Lung (tissue), 16 donors: ENCODE measurements around the gene C4A. TPM values are rescaled to one million over a fixed set of nuclear protein-coding genes. Genes with fewer than 3 reads are reported as not detected.
"Not testable (repeated sequence)": the region's sequence is repeated elsewhere in the genome, so short reads cannot be mapped to it uniquely, and the experiment has no call there.

Experiments used
- ATAC-seq: fragments of 200-7000 bp; cut with Tn5 transposase; one replicate; pipeline ENCODE4 v1.9.1; 2020; ENCODE audit warnings: moderate number of reproducible peaks; ENCODE audit not compliant: insufficient read depth, low FRiP score
- DNase-seq, 3 donors: peaks; one replicate each; pipeline ENCODE4 v3.0.0-alpha.2; 2013 to 2017
- H3K27ac ChIP-seq, 2 donors: one replicate each; pipeline ENCODE4 v1.5.1; 2013; ENCODE audit warnings: mild to moderate bottlenecking in 2 of 2, moderate library complexity in 2 of 2, control low read depth in 1 of 2, inconsistent platforms in 1 of 2, low read depth in 1 of 2, low read length in 1 of 2
- H3K27me3 ChIP-seq, 3 donors: one replicate each; pipeline ENCODE4 v1.5.1; 2013; ENCODE audit warnings: low read length in 2 of 3; ENCODE audit not compliant: control insufficient read depth in 3 of 3, insufficient read depth in 3 of 3
- H3K36me3 ChIP-seq, 4 donors: one replicate each; pipeline ENCODE4 v1.5.1; 2013; ENCODE audit warnings: low read length in 4 of 4, mild to moderate bottlenecking in 1 of 4, moderate library complexity in 1 of 4; ENCODE audit not compliant: control insufficient read depth in 4 of 4, insufficient read depth in 4 of 4
- H3K4me1 ChIP-seq, 5 donors: one replicate each; pipeline ENCODE4 v1.5.1; 2013; ENCODE audit warnings: low read length in 5 of 5, mild to moderate bottlenecking in 2 of 5, moderate library complexity in 1 of 5; ENCODE audit not compliant: control insufficient read depth in 5 of 5, insufficient read depth in 5 of 5
- H3K4me3 ChIP-seq: one replicate; pipeline ENCODE4 v1.5.1; 2013; ENCODE audit warnings: mild to moderate bottlenecking, control low read depth, moderate library complexity
- H3K9ac ChIP-seq, 2 donors: one replicate each; pipeline ENCODE4 v1.5.1; 2013; ENCODE audit warnings: low read length in 2 of 2, control low read depth in 1 of 2; ENCODE audit not compliant: insufficient read depth in 1 of 2
- H3K9me3 ChIP-seq, 4 donors: one replicate each; pipeline ENCODE4 v1.5.1; 2013; ENCODE audit warnings: low read length in 3 of 4, mild to moderate bottlenecking in 1 of 4, moderate library complexity in 1 of 4; ENCODE audit not compliant: control insufficient read depth in 4 of 4, insufficient read depth in 3 of 4
- WGBS, 2 donors: extraction: QIAGEN DNeasy Blood & Tissue Kit; methylation state at CpG; one replicate each; pipeline ENCODE4 v1.1.7; 2013; 5-methylcytosine and 5-hydroxymethylcytosine counted together
- long read RNA-seq, 5 donors: transcript quantifications; one replicate each; lab custom pipeline, GENCODE V29; 2026
- polyA plus RNA-seq, 2 donors: library from polyadenylated mRNA; stranded (reverse); fragments of 200-250 nt; gene quantifications; one replicate each; pipeline ENCODE4 v1.2.1, GENCODE V29; 2013
- total RNA-seq, 2 donors: library from RNA; depleted of rRNA in 1 of 2; stranded (reverse); fragments of >200 nt in 1 of 2; gene quantifications; one replicate each; pipeline ENCODE4 v1.2.1, GENCODE V29; 2014 to 2021
- TF ChIP-seq, protein P1 (sequence below): IDR thresholded peaks from 2 replicates; pipeline ENCODE4 v1.5.1; 2012; ENCODE audit warnings: mild to moderate bottlenecking; ENCODE audit errors: control extremely low read depth, extremely low read depth
- donor health status: control.
- donor health status: control.
- donor health status: Bipolar disorder and iron deficiency.
- donor health status: healthy.
- donor health status: DM: yes; HTN: yes; CAD: no.

C4A gene
- total RNA-seq = 100 to 1,000 TPM in 1 of 2 donors, 10 to 100 TPM in 1; 82.6 to 183 TPM
- polyA plus RNA-seq = 100 to 1,000 TPM in 1 of 2 donors, 10 to 100 TPM in 1; 48.3 to 284 TPM
- long read RNA-seq, donor 1, partial matches to known transcripts = 0 of 1 reads
- long read RNA-seq, donor 1, other reads (novel, unspliced or antisense) = 0 of 1 reads
- long read RNA-seq, donor 2, partial matches to known transcripts = 0 of 1 reads
- long read RNA-seq, donor 2, other reads (novel, unspliced or antisense) = 0 of 1 reads
- long read RNA-seq, donor 3 = 0 reads
- long read RNA-seq, donor 4, partial matches to known transcripts = 0 of 3 reads
- long read RNA-seq, donor 4, other reads (novel, unspliced or antisense) = 0 of 3 reads
- long read RNA-seq, donor 5 = 0 reads

DNA sequence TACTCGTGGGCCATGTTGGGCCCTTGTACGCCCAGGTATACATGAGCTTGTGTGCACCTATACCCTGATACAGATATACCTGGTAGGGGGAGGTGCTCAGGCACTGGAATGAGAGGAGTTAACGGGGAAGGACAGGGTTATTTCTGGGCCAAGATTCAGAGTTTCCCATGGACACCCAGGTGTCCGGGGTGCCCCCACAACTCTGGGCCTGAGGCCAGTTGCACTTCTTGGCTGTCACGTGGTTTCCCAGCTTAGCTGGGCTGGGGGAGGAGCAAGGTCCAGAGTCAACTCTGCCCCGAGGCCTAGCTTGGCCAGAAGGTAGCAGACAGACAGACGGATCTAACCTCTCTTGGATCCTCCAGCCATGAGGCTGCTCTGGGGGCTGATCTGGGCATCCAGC, at the start of gene C4A:
Gene C4A, plus strand, starts transcription at position 314 of the 400 bp plus-strand sequence. Its CDS starts 51 bp downstream, at position 365.
- H3K36me3 ChIP-seq, H3K4me1 ChIP-seq, H3K4me3 ChIP-seq, DNase-seq, ATAC-seq, H3K9ac ChIP-seq, H3K27me3 ChIP-seq, H3K27ac ChIP-seq, H3K9me3 ChIP-seq: not testable (repeated sequence)
- no CpG with 5 or more reads among the region's 7 CpGs for WGBS, 2 donors

DNA sequence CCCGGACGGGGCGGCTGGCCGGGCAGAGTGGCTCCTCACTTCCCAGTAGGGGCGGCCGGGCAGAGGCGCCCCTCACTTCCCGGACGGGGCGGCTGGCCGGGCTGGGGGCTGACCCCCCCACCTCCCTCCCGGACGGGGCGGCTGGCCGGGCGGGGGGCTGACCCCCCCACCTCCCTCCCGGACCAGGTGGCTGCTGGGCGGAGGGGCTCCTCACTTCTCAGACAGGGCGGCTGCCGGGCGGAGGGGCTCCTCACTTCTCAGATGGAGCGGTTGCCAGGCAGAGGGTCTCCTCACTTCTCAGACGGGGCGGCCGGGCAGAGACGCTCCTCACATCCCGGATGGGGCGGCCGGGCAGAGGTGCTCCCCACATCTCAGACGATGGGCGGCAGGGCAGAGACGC, 49.7 kb upstream of the C4A start:
- H3K4me1 ChIP-seq, DNase-seq, ATAC-seq, H3K9ac ChIP-seq, H3K36me3 ChIP-seq, H3K9me3 ChIP-seq, H3K27me3 ChIP-seq, H3K4me3 ChIP-seq, H3K27ac ChIP-seq: not testable (repeated sequence)
- WGBS, 2 donors = 93 to 94% methylated on average over 15 to 28 of the region's 32 CpGs

DNA sequence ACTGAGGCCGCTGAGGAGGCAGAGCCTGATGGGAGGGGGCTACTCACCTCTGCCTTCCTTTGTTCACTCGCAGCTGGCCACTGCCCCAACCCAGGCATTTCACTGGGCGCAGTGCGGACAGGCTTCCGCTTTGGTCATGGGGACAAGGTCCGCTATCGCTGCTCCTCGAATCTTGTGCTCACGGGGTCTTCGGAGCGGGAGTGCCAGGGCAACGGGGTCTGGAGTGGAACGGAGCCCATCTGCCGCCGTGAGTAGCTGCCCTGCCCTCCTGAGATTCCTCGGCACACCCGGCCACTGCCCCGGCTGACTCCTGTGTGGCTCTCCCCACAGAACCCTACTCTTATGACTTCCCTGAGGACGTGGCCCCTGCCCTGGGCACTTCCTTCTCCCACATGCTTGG, 48.3 kb upstream of the C4A start:
- WGBS, 2 donors = 90 to 93% methylated on average over 18 to 19 of the region's 19 CpGs
- no peaks in the 10 kb centered on the region for H3K36me3 ChIP-seq
- TF ChIP-seq, protein P1, sequence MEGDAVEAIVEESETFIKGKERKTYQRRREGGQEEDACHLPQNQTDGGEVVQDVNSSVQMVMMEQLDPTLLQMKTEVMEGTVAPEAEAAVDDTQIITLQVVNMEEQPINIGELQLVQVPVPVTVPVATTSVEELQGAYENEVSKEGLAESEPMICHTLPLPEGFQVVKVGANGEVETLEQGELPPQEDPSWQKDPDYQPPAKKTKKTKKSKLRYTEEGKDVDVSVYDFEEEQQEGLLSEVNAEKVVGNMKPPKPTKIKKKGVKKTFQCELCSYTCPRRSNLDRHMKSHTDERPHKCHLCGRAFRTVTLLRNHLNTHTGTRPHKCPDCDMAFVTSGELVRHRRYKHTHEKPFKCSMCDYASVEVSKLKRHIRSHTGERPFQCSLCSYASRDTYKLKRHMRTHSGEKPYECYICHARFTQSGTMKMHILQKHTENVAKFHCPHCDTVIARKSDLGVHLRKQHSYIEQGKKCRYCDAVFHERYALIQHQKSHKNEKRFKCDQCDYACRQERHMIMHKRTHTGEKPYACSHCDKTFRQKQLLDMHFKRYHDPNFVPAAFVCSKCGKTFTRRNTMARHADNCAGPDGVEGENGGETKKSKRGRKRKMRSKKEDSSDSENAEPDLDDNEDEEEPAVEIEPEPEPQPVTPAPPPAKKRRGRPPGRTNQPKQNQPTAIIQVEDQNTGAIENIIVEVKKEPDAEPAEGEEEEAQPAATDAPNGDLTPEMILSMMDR = no peak
- no peaks in the 10 kb centered on the region for H3K27me3 ChIP-seq
- H3K9me3 ChIP-seq = no peaks in the 10 kb centered on the region
- no peak overlapping the region for H3K4me3 ChIP-seq
- H3K9ac ChIP-seq = no peak overlapping the region
- H3K4me1 ChIP-seq = no peaks in the 10 kb centered on the region
- H3K27ac ChIP-seq = no peak overlapping the region
- DNase-seq = no peak
- ATAC-seq = no peak

DNA sequence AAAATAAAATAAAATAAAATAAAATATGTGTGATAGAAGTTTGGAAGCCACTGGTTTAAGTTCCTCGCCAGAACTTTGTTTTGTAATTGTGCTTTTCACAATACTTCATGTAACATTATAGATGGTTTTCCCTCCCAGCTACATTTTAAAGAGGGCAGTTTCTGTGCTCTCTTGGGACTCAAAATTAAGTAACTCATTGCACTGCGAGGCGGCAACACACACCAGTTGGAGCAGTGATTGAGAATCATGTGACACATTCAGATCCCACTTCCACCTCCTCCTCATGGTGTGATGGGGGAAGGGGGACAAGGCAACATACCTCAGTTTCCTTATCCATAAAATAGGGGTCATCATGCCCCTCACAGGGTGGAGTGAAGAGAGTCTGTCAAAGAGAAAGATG, 46.8 kb upstream of the C4A start:
- WGBS, 2 donors = 53 to 72% methylated on average over 3 of the region's 3 CpGs
- Histone ChIP-seq H3K9ac (no peak overlapping the region), H3K36me3 (no peaks in the 10 kb centered on the region), H3K27me3 (no peaks in the 10 kb centered on the region), H3K4me1 (no peaks in the 10 kb centered on the region), H3K9me3 (no peaks in the 10 kb centered on the region), H3K27ac (no peak overlapping the region), H3K4me3 (no peak overlapping the region)
- DNase-seq = no peak
- ATAC-seq = no peak
- TF ChIP-seq, protein P1 = no peak
